ENCODE measurements around the gene RAB7B. TPM values are rescaled to one million over a fixed set of nuclear protein-coding genes. Genes with fewer than 3 reads are reported as not detected.
A peak's percentile ranks its signal among the peaks of the same experiment; 100 is the strongest.

RAB7B gene
- total and polyA plus RNA-seq, 9 of the 15 experiments (the other 6 are each of a cell fraction or from before 2014, with no cell fraction given): 0.03 to 0.29 (median 0.07) TPM; not detected in 4

DNA sequence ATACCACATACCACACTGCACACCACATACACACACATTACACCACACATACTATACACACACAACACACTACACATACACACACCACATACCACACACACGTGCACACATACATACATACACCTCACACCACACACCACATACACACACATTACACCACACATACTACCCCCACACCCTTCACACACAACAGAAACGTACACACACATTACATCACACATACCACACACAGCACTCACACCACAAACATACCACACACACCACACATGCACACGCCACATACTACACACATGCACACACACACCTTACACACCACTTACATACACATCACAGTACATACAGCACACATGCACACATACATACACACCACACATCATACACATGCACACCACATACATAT is 28.5 kb downstream of the RAB7B start:
- Histone ChIP-seq H3K9ac (ENCODE audit: insufficient read depth in 1 of 2, low read depth in 2 of 2, low read length in 2 of 2) (no peak overlapping the region), H3K4me2 (ENCODE audit: insufficient read depth, low read length) (no peak overlapping the region), H2AFZ (ENCODE audit: low read depth, low read length) (no peak overlapping the region), H4K20me1 (replicated peaks; ENCODE audit: control insufficient read depth, insufficient read depth, low read length) (peaks cover 8% of the 10 kb centered on the region; the same call in 1 of the 2 replicates), H3K9me3 (replicated peaks; ENCODE audit: control insufficient read depth, insufficient read depth, low read depth, low read length) (no peaks in the 10 kb centered on the region; the same call in 1 of the 2 replicates), H3K9me1 (ENCODE audit: control insufficient read depth, insufficient read depth, low read length) (no peaks in the 10 kb centered on the region), H3K4me3 (no peak overlapping the region), H3K27ac (ENCODE audit: extremely low read depth, low read depth, low read length) (no peak overlapping the region), H3K36me3 (ENCODE audit: control insufficient read depth, insufficient read depth, low read length) (no peaks in the 10 kb centered on the region), H3K27me3 (ENCODE audit: control insufficient read depth in 2 of 2, insufficient read depth in 2 of 2, low read length in 2 of 2) (peaks cover 18 to 37% of the 10 kb centered on the region in 2 experiments), H3K79me2 (ENCODE audit: control insufficient read depth, insufficient read depth, low read length) (no peaks in the 10 kb centered on the region), H3K4me1 (replicated peaks in 1 of 2; ENCODE audit: control insufficient read depth in 2 of 2, insufficient read depth in 2 of 2, low read length in 2 of 2) (peaks cover 0 to 4% of the 10 kb centered on the region in 2 experiments; a peak in 1 of 5 replicates)
- ATAC-seq (no peak), FAIRE-seq (no peak), DNase-seq (ENCODE audit: extremely low read depth in 1 of 4, low spot score in 3 of 4) (no peak)
- WGBS (ENCODE audit: insufficient coverage, low coverage, missing lambda C conversion rate): 0% methylated on average over 3 of the region's 3 CpGs
- BruUV-seq (replicated peaks): no TSS peak
- ChIA-PET CTCF (ENCODE audit: low intra/inter-chr PET ratio) (no interaction called here), POLR2A (no interaction called here)
- TF ChIP-seq SIX5 (IDR thresholded peaks at IDR 0.05; ENCODE audit: borderline replicate concordance in 1 of 2, insufficient read depth in 1 of 2, low read depth in 1 of 2, low read length in 2 of 2): no peak
- TF ChIP-seq, protein P1, sequence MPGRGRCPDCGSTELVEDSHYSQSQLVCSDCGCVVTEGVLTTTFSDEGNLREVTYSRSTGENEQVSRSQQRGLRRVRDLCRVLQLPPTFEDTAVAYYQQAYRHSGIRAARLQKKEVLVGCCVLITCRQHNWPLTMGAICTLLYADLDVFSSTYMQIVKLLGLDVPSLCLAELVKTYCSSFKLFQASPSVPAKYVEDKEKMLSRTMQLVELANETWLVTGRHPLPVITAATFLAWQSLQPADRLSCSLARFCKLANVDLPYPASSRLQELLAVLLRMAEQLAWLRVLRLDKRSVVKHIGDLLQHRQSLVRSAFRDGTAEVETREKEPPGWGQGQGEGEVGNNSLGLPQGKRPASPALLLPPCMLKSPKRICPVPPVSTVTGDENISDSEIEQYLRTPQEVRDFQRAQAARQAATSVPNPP (IDR thresholded peaks at IDR 0.05; ENCODE audit: borderline replicate concordance, insufficient read depth, insufficient read length): no peak
- TF ChIP-seq, protein P2, sequence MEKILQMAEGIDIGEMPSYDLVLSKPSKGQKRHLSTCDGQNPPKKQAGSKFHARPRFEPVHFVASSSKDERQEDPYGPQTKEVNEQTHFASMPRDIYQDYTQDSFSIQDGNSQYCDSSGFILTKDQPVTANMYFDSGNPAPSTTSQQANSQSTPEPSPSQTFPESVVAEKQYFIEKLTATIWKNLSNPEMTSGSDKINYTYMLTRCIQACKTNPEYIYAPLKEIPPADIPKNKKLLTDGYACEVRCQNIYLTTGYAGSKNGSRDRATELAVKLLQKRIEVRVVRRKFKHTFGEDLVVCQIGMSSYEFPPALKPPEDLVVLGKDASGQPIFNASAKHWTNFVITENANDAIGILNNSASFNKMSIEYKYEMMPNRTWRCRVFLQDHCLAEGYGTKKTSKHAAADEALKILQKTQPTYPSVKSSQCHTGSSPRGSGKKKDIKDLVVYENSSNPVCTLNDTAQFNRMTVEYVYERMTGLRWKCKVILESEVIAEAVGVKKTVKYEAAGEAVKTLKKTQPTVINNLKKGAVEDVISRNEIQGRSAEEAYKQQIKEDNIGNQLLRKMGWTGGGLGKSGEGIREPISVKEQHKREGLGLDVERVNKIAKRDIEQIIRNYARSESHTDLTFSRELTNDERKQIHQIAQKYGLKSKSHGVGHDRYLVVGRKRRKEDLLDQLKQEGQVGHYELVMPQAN (IDR thresholded peaks at IDR 0.05; ENCODE audit: borderline replicate concordance): 0 out of 2 replicates have a peak, but pooled peaks have one; percentile 40
- no peak for TF ChIP-seq MIER1 (IDR thresholded peaks at IDR 0.05; ENCODE audit: low read depth)
- peak; percentile 34; the same call in 1 of the 2 replicates for TF ChIP-seq PHB2 (IDR thresholded peaks at IDR 0.05; ENCODE audit: low read depth)
- TF ChIP-seq MTA3 (IDR thresholded peaks at IDR 0.05; ENCODE audit: borderline replicate concordance): no peak
- TF ChIP-seq TSC22D4 (tag; IDR thresholded peaks at IDR 0.05): 0 out of 2 replicates have a peak, but pooled peaks have one; percentile 7
- no peak for TF ChIP-seq ZNF41 (CRISPR knock-in tag; conservative IDR thresholded peaks at IDR 0.05)
- TF ChIP-seq KAT2B (IDR thresholded peaks at IDR 0.05; ENCODE audit: low read depth, low read length): no peak
- 0 out of 2 replicates have a peak, but pooled peaks have one; percentile 35 for TF ChIP-seq HLTF (IDR thresholded peaks at IDR 0.05)
- TF ChIP-seq FOXM1 (IDR thresholded peaks at IDR 0.05; ENCODE audit: low read depth): no peak
- no peak for TF ChIP-seq FOXM1 (CRISPR knock-in tag; IDR thresholded peaks at IDR 0.05; ENCODE audit: low read depth)
- peak; percentile 29 for TF ChIP-seq PHF20 (IDR thresholded peaks at IDR 0.05; ENCODE audit: partially characterized antibody)
- 0 out of 2 replicates have a peak, but pooled peaks have one; percentile 31 for TF ChIP-seq LARP7 (IDR thresholded peaks at IDR 0.05)
- peak; percentile 26; the same call in 1 of the 2 replicates for TF ChIP-seq MAX (CRISPR knock-in tag; IDR thresholded peaks at IDR 0.05)
- TF ChIP-seq, protein P3, sequence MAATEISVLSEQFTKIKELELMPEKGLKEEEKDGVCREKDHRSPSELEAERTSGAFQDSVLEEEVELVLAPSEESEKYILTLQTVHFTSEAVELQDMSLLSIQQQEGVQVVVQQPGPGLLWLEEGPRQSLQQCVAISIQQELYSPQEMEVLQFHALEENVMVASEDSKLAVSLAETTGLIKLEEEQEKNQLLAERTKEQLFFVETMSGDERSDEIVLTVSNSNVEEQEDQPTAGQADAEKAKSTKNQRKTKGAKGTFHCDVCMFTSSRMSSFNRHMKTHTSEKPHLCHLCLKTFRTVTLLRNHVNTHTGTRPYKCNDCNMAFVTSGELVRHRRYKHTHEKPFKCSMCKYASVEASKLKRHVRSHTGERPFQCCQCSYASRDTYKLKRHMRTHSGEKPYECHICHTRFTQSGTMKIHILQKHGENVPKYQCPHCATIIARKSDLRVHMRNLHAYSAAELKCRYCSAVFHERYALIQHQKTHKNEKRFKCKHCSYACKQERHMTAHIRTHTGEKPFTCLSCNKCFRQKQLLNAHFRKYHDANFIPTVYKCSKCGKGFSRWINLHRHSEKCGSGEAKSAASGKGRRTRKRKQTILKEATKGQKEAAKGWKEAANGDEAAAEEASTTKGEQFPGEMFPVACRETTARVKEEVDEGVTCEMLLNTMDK (IDR thresholded peaks at IDR 0.05; ENCODE audit: borderline replicate concordance, insufficient read depth, low read depth, low read length, poor library complexity, severe bottlenecking): no peak
- in situ Hi-C loops (cut with MboI) (no loop called here), intact Hi-C loops (cut with micrococcal nuclease) (loop anchor here (5.0 kb wide), 1 partner anchor 382 kb away; no protein-coding TSS in a partner anchor)
